B cell (primary cell): ENCODE results near the gene TSEN2.

Experiments used
- EZH2 ChIP-seq: IDR thresholded peaks from 2 replicates; pipeline ENCODE4 v1.6.1; 2012; ENCODE audit warnings: borderline replicate concordance, low read depth, mild to moderate bottlenecking, moderate library complexity, low read length; ENCODE audit not compliant: insufficient read depth, poor library complexity, severe bottlenecking
- TF ChIP-seq, protein P1 (sequence below): fragments of 200-600 bp; IDR thresholded peaks from one replicate; pipeline ENCODE4 v1.8.0; 2022; ENCODE audit warnings: antibody characterized with exemption, mild to moderate bottlenecking

DNA sequence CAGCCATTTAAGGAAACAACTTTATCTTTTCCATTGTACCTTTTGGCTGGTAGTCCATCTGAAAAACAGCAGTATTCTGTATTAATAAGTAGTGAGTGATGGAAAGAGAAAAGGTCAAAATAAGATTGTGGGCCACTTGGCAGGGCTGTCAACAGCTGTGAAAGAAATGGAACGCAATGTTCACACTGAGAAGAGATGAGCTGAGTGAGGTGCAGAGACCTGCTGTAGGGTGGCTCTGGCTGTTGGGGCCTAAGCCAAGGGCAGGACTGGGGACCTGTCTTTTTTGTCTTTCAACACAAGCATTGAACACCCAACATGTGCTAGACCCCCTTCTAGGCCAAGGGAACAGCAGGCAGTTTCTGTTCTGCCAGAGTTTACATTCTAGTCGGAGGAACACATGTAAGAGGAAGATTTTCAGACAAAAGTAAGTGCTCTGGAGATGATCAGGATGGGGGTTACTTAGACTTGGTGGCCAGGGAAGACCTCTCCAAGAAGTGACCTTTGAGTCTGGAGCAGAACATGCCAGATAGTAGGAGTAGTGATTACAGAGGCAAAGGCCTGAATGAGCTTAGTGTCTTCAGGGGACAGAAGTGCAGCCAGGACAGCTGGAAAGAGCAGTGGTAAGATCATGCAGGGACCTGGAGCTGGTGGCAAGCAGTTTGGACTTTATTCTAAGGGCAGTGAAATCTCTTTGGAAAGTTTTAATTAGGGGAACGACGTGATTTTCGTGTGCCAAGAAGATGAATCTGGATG, 29.6 kb downstream of the TSEN2 start:
- TF ChIP-seq, protein P1, sequence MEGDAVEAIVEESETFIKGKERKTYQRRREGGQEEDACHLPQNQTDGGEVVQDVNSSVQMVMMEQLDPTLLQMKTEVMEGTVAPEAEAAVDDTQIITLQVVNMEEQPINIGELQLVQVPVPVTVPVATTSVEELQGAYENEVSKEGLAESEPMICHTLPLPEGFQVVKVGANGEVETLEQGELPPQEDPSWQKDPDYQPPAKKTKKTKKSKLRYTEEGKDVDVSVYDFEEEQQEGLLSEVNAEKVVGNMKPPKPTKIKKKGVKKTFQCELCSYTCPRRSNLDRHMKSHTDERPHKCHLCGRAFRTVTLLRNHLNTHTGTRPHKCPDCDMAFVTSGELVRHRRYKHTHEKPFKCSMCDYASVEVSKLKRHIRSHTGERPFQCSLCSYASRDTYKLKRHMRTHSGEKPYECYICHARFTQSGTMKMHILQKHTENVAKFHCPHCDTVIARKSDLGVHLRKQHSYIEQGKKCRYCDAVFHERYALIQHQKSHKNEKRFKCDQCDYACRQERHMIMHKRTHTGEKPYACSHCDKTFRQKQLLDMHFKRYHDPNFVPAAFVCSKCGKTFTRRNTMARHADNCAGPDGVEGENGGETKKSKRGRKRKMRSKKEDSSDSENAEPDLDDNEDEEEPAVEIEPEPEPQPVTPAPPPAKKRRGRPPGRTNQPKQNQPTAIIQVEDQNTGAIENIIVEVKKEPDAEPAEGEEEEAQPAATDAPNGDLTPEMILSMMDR: no peak
- TF ChIP-seq EZH2: no peak
